Head of caudate nucleus (tissue), 42 donors: ENCODE data around the gene SEMA4A.

Experiments
- DNase-seq, 42 donors: peaks; one replicate each; pipeline versions ENCODE4 v3.0.0 to v3.0.0-alpha.2; 2020 to 2021; ENCODE audit warnings: mixed read lengths in 7 of 42
- intact Hi-C: fragments of 100-400 bp; cut with DNase I; formaldehyde crosslinking; loops from one replicate; pipeline ENCODE4 v1.15.0; 2022

Gene SEMA4A

GRCh38 chr1:156150333-156151011, 2.9 kb upstream of the SEMA4A start:
- intact Hi-C loops, result no loop called here

DNA sequence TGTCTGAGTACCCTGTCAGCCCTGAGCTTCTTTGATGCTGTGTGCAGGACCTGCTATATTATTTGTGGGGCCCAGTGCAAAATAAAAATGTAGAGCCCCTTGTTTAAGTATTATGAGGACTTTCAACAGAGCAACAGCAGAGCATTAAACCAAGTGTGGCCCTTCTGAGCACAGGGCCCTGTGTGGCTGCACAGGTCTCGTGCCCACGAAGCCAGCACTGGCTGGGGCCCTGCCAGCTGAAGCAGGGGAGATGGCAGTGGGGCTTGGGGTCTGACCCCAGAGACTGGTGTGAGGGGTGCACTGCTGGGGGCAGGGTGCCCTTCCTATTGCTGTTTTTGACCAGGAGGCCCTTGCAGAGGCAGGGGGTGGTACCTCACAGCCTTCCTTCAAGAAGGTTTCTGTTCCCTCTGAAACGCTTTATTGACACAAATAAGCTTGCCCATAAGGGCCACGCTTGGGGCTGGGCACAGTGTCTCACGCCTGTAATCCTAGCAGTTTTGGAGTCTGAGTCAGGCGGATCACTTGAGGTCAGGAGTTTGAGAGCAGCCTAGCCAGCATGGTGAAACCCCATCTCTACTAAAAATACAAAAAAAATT, 2.2 kb upstream of the SEMA4A start:
- DNase-seq, result peak in 1 of 42 donors; percentile 48
- intact Hi-C loops, result no loop called here

More at GRCh38 chr1:156150333-156151011, 2.9 kb upstream of the SEMA4A start:
- DNase-seq, result peak in 3 of 42 donors; percentile 45 to 51 (median 48)

- intact Hi-C loops, result no loop called here
- DNase-seq, result no peak
Measured at GRCh38 chr1:156152628-156153027, 757 bp upstream of the SEMA4A start.

DNA sequence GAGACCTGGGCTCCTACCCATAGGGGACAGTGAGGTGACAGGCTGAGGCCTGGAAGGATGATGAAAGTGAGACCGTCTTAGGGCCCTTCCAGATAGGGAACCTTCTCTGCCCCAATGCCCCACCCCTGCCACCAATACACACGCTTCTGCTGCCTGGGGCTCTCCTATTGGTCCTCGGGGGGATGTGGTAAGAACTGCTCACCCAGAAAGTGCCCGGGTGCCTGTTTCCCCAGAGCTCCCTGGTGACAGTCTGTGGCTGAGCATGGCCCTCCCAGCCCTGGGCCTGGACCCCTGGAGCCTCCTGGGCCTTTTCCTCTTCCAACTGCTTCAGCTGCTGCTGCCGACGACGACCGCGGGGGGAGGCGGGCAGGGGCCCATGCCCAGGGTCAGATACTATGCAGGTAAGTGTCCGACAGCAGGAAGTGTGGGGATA, 948 bp downstream of the SEMA4A start:
- peak in 10 of 42 donors; percentile 17 to 66 (median 40) for DNase-seq
- intact Hi-C loops, result no loop called here

GRCh38 chr1:156155756-156156510, 2.5 kb downstream of the SEMA4A start:
- intact Hi-C loops, result loop anchor here (5.0 kb wide), 1 partner anchor 36 kb away; the partner anchor contains the start of gene SLC25A44
- DNase-seq, result no peak

- DNase-seq, result no peak
- intact Hi-C loops, result loop anchor here (5.0 kb wide), 1 partner anchor 35 kb away; the partner anchor contains the start of gene SLC25A44
Measured at GRCh38 chr1:156157506-156157905, 4.1 kb downstream of the SEMA4A start.

GRCh38 chr1:156157966-156158365, 4.6 kb downstream of the SEMA4A start:
- DNase-seq, result no peak
- intact Hi-C loops, result loop anchor here (5.0 kb wide), 1 partner anchor 34 kb away; the partner anchor contains the start of gene SLC25A44

GRCh38 chr1:156160000-156160742, 6.8 kb downstream of the SEMA4A start:
- no peak for DNase-seq
- intact Hi-C loops, result loop anchor here (5.0 kb wide), 1 partner anchor 32 kb away; the partner anchor contains the start of gene SLC25A44

GRCh38 chr1:156160743-156161171, 7.4 kb downstream of the SEMA4A start:
- intact Hi-C loops, result no loop called here

DNA sequence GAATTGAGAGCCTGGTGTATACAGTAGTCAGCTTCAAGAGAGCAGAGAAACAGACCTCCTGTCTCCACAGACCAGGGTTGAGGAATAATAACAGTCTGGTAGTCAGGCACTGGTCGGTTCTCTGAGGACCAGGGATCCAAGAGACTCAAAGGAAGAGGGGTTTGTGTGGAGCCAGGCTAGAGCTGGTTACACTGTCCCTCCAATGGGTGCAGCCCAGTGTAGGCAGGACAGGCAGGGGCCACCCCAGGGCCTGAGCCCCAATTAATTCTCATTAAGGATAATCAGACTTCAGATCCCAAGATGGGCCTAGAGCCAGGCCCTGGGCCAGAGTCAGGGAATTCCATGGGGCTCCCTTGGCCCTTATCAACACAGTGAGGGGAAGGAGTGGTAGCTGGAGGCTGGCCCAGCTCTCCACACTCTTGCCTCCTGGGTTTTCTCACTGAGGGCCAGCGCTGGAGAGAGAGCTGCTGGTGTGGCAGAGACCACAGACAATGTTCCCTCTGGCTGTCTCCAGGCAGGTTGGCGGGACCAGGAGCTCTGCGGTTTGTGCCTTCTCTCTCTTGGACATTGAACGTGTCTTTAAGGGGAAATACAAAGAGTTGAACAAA, 9.1 kb downstream of the SEMA4A start:
- no peak for DNase-seq
- intact Hi-C loops, result no loop called here

More at GRCh38 chr1:156160743-156161171, 7.4 kb downstream of the SEMA4A start:
- DNase-seq, result peak; percentile 64 to 90 (median 80)

GRCh38 chr1:156163712-156164111, 10.3 kb downstream of the SEMA4A start:
- no peak for DNase-seq
- intact Hi-C loops, result no loop called here

DNA sequence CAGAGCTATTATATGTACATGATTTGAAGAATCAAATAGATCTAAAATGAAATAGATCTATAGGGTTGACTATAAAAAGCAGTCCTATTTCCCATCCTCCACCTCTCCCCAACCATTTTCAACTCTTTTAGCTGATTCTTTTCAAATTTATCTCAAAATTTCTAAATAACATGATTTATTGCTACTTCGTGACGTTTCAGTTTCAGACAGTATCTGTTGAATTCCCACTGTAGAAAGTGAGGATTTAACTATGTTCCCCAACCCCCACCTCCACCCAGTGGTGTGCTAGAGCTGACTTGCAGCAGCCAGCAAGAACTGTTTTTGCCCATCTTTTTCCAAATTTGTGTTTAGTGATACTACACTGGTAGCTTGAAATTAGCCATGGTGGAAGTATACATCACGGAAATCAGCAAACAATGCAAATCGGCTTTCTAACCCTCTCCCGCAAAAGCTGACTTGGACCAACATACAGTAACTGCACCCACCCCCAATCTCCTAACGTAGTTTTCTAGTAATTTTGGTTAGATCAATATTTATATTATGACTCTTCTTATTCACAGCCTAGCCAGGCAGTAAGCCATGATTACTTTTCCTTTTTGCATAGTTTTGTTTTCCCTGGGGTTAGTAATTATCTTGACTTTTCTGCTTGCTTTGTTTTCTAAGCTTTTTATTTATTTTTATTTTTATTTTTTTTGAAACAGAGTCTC, 10.9 kb downstream of the SEMA4A start:
- DNase-seq, result no peak
- intact Hi-C loops, result no loop called here

DNA sequence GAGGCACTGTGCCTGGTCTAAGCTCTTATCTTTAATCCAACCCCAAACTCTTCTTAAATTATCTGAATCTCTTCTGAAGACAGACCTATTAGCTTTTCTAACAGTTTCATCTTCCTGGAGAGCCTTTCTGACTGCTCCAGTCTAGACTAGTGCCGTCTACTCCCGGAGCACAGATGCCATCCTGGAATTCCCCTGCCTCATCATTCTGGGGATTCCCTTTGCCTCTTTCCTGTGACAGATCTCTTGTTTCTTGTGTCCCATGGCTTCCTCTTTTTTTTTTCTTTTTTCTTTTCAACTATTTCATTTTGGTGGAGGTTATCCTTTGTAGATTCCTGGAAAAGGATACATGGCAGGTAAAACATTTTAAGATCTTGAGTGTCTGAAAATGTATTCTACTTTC, 11.7 kb downstream of the SEMA4A start:
- DNase-seq, result no peak
- intact Hi-C loops, result no loop called here

- intact Hi-C loops, result no loop called here
- no peak for DNase-seq
Measured at GRCh38 chr1:156167536-156167935, 14.2 kb downstream of the SEMA4A start.

DNA sequence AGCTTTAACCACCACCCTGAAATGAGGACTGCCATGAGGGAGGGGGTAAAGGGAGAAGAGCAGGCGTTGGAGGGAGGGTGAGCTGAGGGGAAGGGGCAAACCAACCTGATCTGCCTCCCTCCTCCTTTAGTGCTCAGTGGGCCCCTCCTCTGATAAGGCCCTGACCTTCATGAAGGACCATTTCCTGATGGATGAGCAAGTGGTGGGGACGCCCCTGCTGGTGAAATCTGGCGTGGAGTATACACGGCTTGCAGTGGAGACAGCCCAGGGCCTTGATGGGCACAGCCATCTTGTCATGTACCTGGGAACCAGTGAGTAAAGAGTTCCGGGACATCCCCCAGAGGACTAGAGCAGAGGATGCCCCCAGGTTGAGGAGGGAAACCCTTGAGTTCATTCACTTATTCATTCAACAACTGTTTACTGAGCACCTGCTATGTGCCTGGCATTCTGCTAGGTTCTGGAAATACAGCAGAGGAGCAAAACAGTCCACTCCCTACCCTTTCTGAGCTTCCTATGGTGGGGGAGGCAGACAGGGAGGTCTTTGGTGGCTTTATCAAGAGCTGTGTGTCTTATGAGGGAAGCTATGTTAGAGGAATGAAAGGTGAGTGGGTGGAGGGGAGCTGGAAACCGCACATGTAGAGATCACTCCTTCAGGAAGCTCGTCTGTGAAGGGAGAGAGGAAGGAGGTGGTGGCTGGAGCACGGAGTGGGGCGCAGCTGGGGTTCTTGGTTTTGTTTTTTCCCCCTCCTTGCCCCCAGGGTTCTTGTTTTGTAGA, 19.5 kb downstream of the SEMA4A start:
- peak in 6 of 42 donors; percentile 16 to 64 (median 40) for DNase-seq
- intact Hi-C loops, result no loop called here

GRCh38 chr1:156176610-156177210, 23.3 kb downstream of the SEMA4A start:
- DNase-seq, result peak in 1 of 42 donors; percentile 19
- intact Hi-C loops, result no loop called here
